SK-N-MC (cell line): ENCODE measurements around the gene PVALEF.

Experiments used
- EZH2 ChIP-seq: fragments of 200-600 bp; sonication (generic); IDR thresholded peaks from one replicate; pipeline ENCODE4 v1.6.1; 2017; ENCODE audit warnings: antibody characterized with exemption
- POLR2AphosphoS5 ChIP-seq: IDR thresholded peaks from 2 replicates; pipeline ENCODE4 v1.6.1; 2012; ENCODE audit warnings: mild to moderate bottlenecking, low read depth, low read length, borderline replicate concordance

- TF ChIP-seq EZH2, result no peak
- no peak for TF ChIP-seq POLR2AphosphoS5
Observed at GRCh38 chr17:81208651-81209050, 43.3 kb downstream of the PVALEF start.
